NCI-H774 (cell line): ENCODE data around the gene RBM20.

Experiments used
- DNase-seq: peaks from one replicate; lab custom pipeline; 2025; lab: John Stamatoyannopoulos, UW

RBM20 gene

DNA sequence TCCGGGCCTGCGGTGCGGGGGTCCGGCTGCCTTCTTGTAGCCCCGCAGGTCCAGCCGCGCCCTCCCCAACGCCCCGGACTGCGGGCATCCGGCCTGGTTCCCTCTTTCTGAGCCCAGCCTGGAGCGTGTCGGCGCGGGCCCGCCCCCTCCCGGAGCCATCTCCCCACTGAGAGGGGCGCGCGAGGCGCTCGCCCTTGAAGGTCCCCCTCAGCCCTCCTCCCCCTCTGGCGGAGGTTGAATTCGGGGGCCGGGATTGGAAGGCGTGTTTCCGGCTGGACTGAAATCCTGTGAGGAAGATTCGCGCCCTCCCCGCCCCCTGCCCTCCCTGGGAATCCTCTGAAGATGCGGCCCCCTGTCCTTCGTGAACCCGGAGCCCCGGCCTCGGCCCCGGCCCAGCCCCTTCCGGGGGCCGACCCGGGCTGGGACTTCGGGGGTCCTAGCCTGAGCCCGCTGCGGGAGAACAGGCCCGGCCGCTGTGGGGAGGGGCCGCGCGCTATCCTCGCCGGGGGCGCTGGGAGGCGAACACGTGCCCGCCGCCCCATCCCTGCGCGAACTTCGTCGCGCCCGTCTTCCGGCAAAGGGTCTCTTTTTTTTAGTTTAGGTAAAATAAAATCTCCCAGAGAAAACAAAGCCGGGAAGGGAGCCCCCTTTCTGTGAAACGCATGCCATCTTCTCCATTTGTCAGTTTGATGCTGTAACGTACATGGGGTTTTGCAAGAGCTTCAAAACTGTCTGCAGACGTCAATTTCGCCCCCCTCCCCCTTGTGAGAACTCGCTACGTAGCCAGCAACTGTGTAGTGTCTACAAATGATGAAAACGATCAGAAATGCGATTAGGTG, 228.2 kb downstream of the RBM20 start:
- DNase-seq, result peak; percentile 1

DNA sequence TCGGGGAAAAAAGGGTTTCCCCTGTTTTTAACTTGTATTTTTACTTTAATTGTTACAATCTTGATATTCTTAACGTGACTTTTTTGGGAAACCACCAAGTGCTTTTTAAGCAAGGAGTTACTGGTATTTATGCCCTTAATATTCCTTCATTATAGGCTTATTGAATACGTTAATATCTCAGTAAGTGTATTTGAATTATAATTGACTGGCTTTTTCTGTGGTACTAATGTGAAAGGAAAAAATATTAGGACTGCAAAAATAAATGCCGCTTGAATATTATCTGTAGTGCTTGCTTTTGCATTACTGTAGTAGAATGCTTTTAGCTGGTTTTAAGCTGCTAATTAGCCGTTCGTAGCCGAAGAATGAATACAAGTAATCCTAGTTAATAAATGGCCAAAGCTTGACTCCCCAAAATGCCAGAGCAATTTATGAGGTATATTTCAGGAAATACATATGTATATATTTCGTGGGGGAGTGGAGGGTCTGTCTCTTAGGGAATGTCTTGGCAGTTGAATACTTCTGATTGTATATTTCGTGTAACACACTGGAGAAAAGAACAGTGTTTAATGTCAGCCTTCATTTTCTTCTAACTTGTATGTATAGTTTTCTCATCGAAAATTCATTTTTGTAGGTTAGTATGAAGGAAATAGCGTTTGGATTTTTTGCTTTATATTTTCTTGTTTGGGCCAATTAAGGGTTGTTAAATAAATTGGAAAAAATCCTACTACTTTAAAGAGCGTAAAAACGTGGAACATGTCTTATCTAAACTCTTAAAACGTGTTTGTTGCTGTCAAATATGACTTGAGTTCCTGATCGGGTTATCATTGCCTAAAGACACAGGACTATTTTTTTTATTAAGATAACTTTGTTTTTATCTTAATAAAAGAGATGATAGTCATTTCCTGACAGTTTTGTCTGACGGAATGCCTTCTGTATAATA, 229.1 kb downstream of the RBM20 start:
- no peak for DNase-seq

DNA sequence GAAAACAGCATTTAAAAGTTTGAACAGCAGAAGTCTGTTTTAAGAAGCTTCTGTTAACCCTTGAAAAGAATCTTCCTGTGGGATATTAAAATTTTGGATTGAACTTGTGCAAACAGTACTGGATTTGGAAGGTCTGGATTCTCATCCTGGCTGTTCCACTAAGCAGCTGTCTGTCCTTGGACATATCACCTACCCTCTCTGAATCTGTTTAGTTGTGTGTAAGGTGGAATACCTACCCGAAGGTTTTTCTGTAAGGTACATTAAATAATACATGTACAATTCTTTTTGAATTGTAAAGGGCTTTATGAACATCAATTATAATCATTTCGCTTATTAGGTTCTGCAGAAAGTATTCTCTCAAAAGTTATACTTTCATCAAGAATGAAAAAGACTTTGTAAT, 229.8 kb downstream of the RBM20 start:
- DNase-seq, result no peak

DNA sequence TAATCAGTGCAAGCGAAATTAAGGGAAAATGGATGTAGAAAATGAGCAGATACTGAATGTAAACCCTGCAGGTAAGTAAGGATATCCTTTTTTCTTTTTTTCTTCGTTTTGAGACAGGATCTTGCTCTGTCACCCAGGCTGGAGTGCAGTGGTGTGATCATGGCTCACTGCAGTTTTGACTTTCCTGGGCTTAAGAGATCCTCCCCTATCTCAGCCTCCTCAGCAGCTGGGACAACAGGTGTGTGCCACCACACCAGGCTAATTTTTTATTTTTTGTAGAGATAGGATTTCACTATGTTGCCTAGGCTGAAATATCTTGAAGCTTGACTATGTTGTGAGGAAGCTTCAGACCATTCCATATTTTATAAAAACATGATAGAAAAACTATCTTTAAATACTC, 231.9 kb downstream of the RBM20 start:
- DNase-seq, result no peak

DNA sequence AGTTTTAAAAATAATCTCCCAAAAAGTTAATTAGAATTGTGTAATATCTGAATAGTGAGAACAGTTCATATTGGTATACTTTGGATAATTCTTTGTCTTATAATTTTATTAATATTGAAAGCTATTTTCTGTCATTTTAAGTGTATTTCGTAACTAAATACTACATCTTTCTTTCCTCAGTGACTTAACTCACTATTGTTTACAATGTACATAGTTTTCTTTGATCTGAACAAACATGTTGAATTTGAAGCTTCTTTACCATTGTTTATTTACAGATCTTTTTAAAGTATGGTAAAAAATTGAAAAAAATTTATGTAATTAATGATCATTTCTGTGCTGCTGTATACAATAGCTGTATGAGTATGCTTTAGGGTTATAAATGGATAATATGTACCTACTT, 232.7 kb downstream of the RBM20 start:
- DNase-seq, result no peak

DNA sequence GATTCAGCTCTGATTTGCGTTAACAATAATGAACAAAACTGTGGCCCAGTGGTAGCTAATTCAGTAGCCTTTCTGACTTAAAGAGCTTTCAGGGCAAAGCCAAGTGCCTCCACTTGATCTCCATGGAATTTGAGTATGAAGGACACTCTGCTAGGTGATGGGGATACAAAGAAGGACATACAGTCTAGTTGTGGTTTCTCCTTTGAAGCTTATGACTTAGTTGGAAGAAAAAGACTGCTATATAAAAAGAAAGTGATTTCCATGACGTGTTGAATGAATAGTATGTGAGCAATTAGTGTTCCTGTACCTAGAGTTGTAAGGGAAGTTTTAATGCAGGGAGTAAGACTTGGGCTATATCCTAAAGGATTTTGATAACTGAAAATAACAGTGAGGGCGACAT, 235.9 kb downstream of the RBM20 start:
- no peak for DNase-seq

DNA sequence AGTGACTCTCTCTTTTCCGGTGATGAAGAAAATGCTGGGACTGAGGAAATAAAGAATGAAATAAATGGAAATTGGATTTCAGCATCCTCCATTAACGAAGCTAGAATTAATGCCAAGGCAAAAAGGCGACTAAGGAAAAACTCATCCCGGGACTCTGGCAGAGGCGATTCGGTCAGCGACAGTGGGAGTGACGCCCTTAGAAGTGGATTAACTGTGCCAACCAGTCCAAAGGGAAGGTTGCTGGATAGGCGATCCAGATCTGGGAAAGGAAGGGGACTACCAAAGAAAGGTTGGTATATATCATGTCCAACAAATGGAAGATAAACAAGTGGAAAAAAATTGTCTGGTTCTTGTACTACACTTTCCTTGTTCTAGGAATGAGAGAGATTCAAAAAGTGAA, 237.1 kb downstream of the RBM20 start:
- no peak for DNase-seq

DNA sequence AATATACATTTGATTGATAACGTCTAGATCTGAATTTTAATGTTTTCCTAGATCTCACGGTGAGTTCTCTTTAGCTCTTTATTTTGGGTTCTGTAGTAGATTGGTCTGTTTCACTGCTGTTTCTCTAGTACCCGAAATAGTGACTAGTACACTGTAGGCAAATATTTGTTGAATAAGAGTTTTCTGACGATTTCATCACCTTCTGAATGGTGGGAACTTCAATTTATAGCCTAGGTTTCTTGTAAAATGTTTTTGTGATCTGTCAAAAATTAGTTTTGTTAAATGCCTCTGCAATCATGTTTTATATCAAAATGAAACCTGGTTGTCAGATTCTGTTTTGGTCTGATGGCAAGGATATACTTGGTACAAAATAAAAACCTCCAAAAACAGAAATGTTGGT, 237.8 kb downstream of the RBM20 start:
- DNase-seq, result no peak

DNA sequence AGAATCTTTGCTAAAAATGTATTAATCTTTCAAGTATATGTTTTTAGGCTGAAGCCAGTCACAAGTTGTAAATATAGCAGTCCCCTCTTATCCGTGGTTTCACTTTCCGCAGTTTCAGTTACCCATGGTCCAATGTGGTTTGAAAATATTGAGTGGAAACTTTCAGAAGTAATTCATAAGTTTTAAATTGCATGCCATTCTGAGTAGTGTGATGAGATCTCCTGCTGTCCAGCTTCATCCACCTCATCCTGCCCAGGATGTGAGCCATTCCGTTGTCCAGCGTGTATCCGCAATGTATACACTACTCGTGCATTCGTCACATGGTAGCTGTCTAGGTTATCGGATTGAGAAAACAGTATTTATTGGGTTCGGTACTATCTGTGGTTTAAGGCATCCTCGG, 239.8 kb downstream of the RBM20 start:
- DNase-seq, result no peak

DNA sequence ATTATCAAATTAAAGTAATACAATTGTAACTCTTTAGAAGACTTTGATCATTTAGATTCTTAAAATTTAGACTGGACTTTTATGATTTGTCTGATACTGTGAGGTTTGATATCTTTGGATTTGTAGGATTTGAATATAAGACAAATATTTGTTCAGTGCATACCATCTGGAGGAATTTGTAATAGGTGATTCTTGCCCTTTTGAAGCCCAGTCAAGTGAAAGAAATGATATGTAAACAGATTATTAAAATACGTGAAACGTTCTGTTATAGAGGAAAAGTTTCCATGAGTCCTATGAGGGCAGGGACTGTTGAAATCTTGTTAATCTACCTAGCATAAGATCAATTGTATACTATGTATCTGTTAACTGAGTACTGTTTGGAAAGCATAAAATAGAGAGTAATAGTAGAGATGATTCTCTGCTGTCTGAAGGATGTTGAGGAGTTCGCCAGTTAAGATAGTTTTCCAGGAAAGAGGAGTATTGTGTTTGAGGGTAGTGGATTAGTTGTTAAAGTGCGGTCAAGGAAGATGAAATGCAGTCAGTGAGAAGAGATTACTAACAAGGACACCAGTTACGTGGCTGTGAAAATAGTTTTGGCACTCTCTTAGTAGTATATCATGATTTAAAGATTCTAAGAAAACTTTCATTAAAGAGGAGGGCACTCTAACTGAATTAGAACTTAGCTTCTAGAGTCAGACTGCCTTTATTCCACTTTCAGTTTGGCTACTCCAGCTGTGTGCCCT, 242.0 kb downstream of the RBM20 start:
- DNase-seq, result no peak

DNA sequence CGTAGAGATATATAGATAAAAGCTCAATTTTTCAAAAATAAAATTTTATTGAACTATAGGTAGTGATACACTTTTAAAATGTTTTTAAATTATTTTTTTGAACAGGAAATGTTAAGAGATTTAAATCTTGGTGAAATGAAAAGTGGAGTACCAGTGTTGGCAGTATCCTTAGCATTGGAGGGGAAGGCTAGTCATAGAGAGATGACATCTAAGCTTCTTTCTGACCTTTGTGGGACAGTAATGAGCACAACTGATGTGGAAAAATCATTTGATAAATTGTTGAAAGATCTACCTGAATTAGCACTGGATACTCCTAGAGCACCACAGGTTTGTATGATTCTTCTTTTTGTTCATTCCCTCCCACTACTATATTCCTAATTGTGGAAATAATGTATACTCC, 243.4 kb downstream of the RBM20 start:
- DNase-seq, result no peak
